IPS DF 4.7 (cell line): ENCODE results near the gene C14orf39.
"Not testable (repeated sequence)": the region's sequence is repeated elsewhere in the genome, so short reads cannot be mapped to it uniquely, and the experiment has no call there.

Experiments used
- DNase-seq: peaks from one replicate; pipeline ENCODE4 v3.0.0-alpha.2; 2013; ENCODE audit warnings: low spot score; ENCODE audit errors: extremely low read depth

C14orf39 gene

GRCh38 chr14:60495946-60496345, 10.1 kb upstream of the C14orf39 start:
- no peak for DNase-seq

- no peak for DNase-seq
Measured at GRCh38 chr14:60490270-60490669, 4.4 kb upstream of the C14orf39 start.

GRCh38 chr14:60488175-60488574, 2.3 kb upstream of the C14orf39 start:
- DNase-seq = no peak

GRCh38 chr14:60487211-60487610, 1.3 kb upstream of the C14orf39 start:
- no peak for DNase-seq

GRCh38 chr14:60485057-60485597, 736 bp downstream of the C14orf39 start:
- DNase-seq = no peak

GRCh38 chr14:60482743-60483142, 3.1 kb downstream of the C14orf39 start:
- DNase-seq = no peak

- DNase-seq = not testable (repeated sequence)
Measured at GRCh38 chr14:60480248-60480647, 5.6 kb downstream of the C14orf39 start.

- no peak for DNase-seq
Measured at GRCh38 chr14:60455875-60456274, 30.0 kb downstream of the C14orf39 start.

GRCh38 chr14:60430276-60430675, 55.6 kb downstream of the C14orf39 start:
- no peak for DNase-seq

GRCh38 chr14:60420050-60420449, 65.8 kb downstream of the C14orf39 start:
- no peak for DNase-seq

- DNase-seq = not testable (repeated sequence)
Measured at GRCh38 chr14:60397550-60397949, 88.3 kb downstream of the C14orf39 start.

GRCh38 chr14:60396718-60397343, 89.0 kb downstream of the C14orf39 start:
- no peak for DNase-seq
